ENCODE data around the gene EDC4. TPM values are rescaled to one million over a fixed set of nuclear protein-coding genes. Genes with fewer than 3 reads are reported as not detected.
"Not testable (repeated sequence)": the region's sequence is repeated elsewhere in the genome, so short reads cannot be mapped to it uniquely, and the experiment has no call there.

The EDC4 gene
- total RNA-seq, 1 experiment from 2014 or later, result 100 TPM

DNA sequence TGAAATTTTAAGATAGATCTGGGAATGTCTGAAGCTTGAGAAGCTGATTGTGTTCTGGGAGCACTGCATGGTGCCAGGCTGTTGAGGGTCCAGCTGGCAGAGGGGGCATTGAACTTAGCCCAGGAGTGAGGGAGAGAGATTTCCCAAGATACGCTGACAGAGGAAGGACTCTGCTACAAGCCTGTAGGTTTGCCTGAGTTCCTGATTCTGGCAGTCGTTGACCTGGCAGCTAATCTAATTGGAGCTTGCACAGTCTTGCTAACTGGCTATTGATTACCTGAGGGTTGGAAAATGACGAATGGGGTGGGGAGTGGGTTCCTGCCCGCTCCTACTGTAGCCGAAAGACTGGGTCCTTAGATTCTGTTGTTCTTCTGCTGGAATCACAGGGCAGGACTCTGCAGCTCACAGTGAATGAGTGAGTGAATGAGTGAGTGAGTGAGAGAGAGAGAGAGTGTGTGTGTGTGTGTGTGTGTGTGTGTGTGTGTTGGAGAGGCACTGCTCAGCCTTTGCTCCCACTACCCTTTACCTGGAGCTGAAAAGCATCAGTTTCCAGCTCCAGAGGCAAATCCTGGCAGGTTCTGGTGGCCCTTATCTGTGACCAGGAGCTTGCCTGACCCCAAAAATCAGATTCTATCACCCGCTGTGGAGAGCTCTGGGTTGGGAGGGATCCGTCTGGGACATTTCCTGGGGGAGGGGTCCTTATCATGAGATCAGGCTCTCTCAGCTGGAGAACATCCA lies 42.1 kb downstream of the EDC4 start (continued):
- TF ChIP-seq, protein P1, sequence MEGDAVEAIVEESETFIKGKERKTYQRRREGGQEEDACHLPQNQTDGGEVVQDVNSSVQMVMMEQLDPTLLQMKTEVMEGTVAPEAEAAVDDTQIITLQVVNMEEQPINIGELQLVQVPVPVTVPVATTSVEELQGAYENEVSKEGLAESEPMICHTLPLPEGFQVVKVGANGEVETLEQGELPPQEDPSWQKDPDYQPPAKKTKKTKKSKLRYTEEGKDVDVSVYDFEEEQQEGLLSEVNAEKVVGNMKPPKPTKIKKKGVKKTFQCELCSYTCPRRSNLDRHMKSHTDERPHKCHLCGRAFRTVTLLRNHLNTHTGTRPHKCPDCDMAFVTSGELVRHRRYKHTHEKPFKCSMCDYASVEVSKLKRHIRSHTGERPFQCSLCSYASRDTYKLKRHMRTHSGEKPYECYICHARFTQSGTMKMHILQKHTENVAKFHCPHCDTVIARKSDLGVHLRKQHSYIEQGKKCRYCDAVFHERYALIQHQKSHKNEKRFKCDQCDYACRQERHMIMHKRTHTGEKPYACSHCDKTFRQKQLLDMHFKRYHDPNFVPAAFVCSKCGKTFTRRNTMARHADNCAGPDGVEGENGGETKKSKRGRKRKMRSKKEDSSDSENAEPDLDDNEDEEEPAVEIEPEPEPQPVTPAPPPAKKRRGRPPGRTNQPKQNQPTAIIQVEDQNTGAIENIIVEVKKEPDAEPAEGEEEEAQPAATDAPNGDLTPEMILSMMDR (IDR thresholded peaks at IDR 0.05 in 2 of 3, conservative IDR thresholded peaks at IDR 0.05 in 1 of 3; ENCODE audit: borderline replicate concordance in 1 of 3, insufficient read depth in 1 of 3, low read depth in 2 of 3, low read length in 2 of 3), result no peak
- TF ChIP-seq EZH2phosphoT487 (IDR thresholded peaks at IDR 0.05; ENCODE audit: borderline replicate concordance), result no peak
- no peak for TF ChIP-seq TCF7L2 (IDR thresholded peaks at IDR 0.05; ENCODE audit: borderline replicate concordance, extremely low read depth, insufficient read depth, insufficient read length)
- no peak for TF ChIP-seq CBX3 (IDR thresholded peaks at IDR 0.05; ENCODE audit: low read depth)
- no peak for TF ChIP-seq CEBPB (IDR thresholded peaks at IDR 0.05; ENCODE audit: low read depth)
- no peak for TF ChIP-seq YY1 (IDR thresholded peaks at IDR 0.05; ENCODE audit: extremely low read depth, insufficient replicate concordance, low read depth, low read length)
- no peak for TF ChIP-seq EZH2 (IDR thresholded peaks at IDR 0.05)
- TF ChIP-seq SRF (IDR thresholded peaks at IDR 0.05; ENCODE audit: low read depth), result no peak

GRCh38 chr16:67915496-67915769 lies 42.6 kb downstream of the EDC4 start:
- H3K9ac ChIP-seq (ENCODE audit: low read length); DNase-seq (ENCODE audit: low read depth, low spot score); POLR2A ChIA-PET; H3K79me2 ChIP-seq (ENCODE audit: insufficient read depth, low read length); RAD21 ChIA-PET (ENCODE audit: low non-redundant PET in 1 of 2, low total read pairs in 2 of 2, uncharacterized antibody in 2 of 2, unreplicated experiment in 2 of 2); H3K4me2 ChIP-seq (ENCODE audit: low read length); H2AFZ ChIP-seq (ENCODE audit: low read depth, low read length, poor library complexity, severe bottlenecking); ATAC-seq; H3K9me2 ChIP-seq (ENCODE audit: insufficient read depth); H3K36me3 ChIP-seq (ENCODE audit: control insufficient read depth in 1 of 2, insufficient read depth in 2 of 2, low read length in 2 of 2); CTCF ChIA-PET; H3K4me3 ChIP-seq (replicated peaks in 1 of 2; ENCODE audit: low read depth in 1 of 2, low read length in 2 of 2); H4K20me1 ChIP-seq (ENCODE audit: insufficient read depth); H3K9me3 ChIP-seq (ENCODE audit: control insufficient read depth in 1 of 2, insufficient read depth in 1 of 2, low read depth in 1 of 2, low read length in 2 of 2); intact Hi-C loops (cut with micrococcal nuclease); BruUV-seq (replicated peaks); H3K27ac ChIP-seq (ENCODE audit: low read depth, low read length); H3K27me3 ChIP-seq (ENCODE audit: insufficient read depth, low read length): not testable (repeated sequence)
- peaks cover 12 to 16% of the 10 kb centered on the region in 2 experiments for H3K4me1 ChIP-seq (ENCODE audit: control insufficient read depth in 1 of 2, insufficient read depth in 2 of 2, low read length in 2 of 2)
